ENCODE measurements around the gene DAND5.

GRCh38 chr19:12965812-12966135, 3.6 kb upstream of the DAND5 start:
- TF ChIP-seq CTCF (IDR thresholded peaks at IDR 0.05) (no peak), EZH2 (IDR thresholded peaks at IDR 0.05) (no peak)
